Measurements from ENCODE around the gene YY1.
"Not testable (repeated sequence)": the region's sequence is repeated elsewhere in the genome, so short reads cannot be mapped to it uniquely, and the experiment has no call there.

Gene YY1

DNA sequence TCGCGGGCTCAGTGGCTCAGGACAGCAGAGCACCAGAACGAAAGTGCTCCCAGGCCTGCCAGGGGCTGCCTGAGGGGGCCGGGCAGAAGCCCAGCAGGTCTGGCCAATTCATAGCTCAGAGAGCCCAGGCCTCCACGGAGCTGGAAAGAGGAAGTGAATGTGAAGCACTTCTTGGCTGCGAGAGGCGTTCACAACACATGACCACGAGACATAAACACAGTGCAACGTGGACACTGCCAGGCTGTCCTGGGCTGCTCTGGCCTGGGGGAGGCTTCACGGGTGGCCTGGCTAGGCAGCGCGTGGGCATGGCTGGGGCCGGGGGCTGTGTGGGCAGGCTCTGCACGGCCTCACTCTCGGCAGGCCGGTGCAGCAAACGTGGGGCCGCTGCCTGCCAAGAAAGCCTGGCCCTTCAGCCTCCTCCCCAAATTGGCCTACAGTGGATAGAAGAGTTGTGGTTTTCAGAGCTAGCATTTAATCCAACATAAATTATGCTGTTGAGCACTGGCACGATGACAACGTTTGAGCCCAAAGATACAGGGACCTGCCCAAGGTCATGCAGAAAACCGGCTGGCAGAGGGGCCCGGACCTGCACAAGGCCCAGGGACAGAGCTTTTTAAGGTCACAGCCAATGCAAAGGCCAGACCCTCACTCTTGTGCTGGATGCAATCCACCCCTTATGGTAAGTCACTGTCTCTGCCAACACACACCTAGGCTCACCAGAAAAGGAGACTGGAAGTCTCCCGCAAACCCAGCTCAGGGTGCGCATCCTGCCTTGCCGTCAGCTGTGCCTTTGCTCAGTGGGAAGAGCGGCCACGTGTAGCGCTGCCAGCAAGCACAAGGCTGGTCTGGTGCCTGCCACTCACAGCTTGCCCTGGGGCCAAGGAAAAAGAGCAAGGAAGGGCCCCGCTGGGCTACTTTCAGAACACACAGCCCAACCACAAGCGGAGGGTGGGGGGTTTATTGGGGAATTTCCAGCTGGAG lies 58.7 kb downstream of the YY1 start:
- no peak for DNase-seq (ENCODE audit: low spot score)

DNA sequence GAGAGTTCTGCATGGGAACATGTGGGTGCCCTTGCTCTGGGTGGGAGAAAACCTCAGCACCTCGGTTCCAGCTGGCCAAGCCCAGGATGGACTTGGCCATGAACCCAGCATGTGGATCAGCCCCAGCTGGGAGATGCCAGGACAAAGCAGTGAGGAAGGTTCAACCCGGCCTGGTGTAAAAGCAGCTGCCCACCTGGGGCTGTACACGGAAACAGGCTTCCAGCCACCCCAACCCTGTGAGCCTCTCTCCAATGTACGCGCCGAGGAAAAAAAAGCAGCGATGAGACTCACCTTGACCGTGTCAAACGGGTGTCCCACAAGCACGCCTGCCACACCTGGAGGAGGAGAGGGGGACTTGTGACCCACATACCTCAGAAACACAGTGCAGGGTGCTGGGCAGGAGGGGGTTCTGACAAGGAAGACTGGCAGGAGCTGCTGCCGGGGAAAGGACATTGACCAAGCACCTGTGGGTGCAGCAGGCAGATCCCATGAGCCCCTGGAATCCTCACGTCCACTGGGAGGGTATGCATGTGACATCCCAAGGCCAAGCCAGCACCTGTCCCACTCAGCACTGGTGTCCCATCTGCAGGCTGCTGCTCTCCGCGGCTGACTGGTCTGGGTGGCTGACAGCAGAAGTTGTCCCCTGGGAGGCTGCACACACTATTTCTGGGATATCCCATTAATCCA lies 59.8 kb downstream of the YY1 start:
- no peak for DNase-seq (ENCODE audit: low spot score)

GRCh38 chr14:100299238-100299560 lies 60.3 kb downstream of the YY1 start:
- DNase-seq (ENCODE audit: low spot score) = no peak

- DNase-seq (ENCODE audit: low spot score) = no peak
Measured at GRCh38 chr14:100302616-100303015, 63.7 kb downstream of the YY1 start.

DNA sequence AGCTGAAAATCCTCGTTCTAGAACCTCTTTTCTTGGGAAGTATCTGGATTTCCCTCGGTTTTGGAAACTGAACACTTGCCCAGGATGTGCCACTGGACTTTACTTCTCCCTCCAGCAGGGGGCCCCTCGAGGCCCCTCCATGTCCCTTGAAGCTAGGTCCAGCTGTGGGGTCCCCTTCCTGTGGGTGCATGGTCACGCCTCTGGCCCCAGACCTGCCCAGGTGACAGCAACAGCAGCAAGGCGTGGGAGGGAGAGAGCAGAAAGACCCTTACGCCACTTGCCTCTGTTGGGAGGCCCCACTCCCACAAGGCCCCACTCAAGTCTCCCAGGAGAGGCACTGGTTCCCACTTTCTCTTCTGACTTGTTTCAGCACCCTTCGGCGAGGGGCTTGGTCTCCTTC lies 64.2 kb downstream of the YY1 start:
- DNase-seq (ENCODE audit: low spot score) = no peak

GRCh38 chr14:100303925-100304324 lies 65.0 kb downstream of the YY1 start:
- no peak for DNase-seq (ENCODE audit: low spot score)

- peak; percentile 48 for DNase-seq (ENCODE audit: low spot score)
Measured at GRCh38 chr14:100304825-100305323, 65.9 kb downstream of the YY1 start.

DNA sequence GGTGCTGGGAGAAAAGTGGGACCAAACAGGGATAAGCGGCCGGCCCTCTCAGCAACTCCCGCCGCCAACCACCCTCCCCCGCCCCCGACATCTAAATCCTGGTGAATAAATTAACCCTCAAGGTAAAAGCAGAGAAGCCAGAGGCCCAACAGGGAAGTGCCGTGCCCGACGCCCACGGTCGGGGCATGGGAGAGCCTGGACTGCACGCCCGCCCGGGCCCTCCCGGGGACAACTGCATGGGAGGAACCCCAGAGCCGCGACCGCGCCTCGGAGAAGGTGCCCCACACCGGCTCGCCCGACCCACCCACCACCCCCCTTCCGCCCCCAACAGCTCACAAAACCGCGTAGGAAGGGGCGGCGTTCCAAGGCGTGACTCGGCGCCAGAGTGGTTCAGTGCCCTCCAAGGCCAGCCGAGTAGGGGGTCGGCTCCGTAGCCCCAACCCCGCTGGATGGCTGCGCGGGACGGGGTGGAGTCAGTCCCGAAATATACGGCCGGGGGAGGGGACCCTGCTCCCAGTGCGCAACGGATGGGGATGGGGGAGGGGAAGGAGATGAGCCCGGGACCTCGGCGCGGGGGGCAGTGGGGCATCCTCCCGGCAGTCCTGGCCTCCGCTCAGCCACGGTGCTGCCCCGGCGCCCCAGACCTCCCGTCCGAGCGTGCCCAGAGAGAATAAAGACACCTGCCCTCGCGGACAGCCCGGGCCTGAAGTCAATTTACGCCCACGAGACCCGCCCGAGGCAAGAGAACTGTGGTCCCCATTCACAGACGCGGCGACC lies 66.6 kb downstream of the YY1 start:
- peak; percentile 38 for DNase-seq (ENCODE audit: low spot score)

DNA sequence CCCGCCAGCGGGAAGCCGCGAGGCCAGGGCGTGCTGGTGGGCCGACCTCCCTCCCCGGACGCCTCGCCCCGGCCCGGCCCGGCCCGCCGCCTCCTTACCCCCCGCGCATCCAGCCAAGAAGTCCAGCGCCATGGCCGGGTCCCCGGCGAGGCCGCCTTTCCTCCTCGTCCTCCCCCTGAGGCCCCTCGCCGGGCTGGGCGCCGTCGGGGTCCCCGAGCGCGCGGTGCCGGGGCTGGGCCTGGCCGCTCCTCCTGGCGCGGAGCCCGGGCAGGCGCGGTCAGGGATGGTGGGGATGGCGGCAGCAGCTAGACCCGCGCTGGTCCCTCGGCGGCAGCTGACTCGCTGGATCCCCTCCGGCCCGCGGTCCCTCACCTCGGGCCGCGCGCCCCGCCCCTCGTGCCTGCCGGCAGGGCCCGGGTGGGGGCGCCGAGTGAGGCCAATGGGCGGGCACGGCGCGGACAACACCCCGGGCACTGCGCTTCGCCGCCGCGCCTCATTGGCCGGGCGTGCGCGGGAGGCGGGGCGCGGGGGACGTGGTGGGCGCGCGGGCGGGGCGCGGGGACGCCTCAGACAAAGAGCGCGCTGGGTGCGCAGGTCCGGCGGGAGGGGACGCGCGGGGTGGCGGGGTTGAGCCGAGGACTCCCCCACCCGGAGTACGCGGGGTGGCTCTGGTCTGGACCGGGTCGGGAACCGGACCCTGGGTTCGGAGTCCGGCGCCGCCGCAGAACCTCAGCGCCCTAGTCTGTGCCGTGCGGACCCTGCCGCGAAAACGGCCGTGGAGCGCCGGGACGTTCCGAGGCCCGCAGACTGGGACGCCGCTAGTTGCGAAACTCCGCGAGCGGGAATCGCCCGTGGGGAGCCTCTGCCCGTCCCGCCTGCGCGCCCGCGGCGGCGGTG lies 67.4 kb downstream of the YY1 start, which contains the start of gene SLC25A29:
Gene SLC25A29 (minus strand): TSS at position 344 of the 897 bp plus-strand sequence. CDS start 212 bp downstream, at position 132.
- peak; percentile 90 for DNase-seq (ENCODE audit: low spot score)

DNA sequence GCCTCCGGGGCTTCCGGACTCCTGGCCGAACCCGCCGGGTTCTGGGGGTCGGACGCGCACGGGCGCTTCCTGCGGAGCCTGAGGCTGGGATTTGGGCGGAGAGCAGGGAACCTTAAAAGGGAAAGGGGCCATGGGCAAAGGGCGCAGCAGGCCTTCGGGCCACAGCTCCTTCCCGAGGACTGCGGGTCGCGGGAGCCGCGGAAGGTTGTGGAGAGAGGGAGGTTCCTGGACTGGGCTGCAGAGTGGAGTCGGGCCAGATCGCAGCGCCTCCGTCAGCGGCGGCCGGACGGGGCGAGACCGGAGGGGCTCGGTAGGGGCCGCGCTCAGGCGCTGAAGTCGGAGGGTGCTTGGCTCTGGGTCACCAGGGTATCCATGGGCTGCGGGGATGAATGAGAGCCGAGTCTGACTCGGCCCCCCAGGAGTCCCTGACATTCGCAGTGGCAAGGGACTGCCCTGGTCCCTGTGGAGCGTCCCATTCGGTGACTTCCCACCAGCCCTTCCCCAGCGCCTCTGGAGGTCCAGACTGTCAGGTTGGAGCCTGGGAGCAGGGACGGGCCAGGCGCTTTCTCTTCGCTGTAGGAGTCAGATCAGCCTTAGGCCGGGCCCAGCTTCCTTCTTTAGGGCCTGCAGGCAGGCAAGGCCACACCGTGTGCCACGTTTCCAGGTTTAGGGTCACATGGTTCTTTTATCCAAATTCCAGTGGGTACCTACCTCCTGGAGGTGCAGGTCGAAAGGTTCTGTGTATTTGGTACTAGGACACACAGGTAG lies 68.2 kb downstream of the YY1 start:
- peak; percentile 30 for DNase-seq (ENCODE audit: low spot score)

DNA sequence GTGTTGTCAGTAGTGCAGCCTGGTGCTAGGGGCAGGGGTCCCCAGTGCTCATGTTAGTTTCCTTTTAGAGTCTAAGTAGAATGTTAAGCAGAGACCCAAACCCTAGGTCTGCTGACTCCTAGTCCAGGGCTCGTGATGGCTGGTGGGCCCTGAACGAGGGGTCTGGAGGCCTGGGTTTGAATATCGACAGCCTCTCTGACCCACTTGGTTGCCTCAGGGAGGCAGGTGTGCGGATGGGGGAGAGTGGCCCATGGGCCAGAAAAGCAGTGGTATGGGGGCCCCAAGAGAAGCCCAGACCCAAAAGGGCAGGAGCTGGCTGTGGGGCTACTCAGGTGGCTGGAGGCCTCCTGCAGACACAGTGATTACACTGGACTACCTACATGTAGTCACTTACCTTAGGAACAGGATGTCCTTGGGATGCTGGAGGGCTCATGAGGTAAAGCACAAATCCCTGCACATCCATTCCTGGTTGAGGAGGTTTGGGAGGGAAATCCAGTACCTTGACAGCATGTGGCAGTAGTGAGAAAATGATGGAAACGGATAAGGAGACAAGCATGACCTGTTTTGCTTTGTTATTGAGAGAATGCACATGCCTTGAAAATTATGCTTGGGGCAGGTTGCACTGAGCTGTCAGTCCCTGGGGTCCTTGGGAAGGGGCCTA lies 69.0 kb downstream of the YY1 start:
- peak; percentile 32 for DNase-seq (ENCODE audit: low spot score)

DNA sequence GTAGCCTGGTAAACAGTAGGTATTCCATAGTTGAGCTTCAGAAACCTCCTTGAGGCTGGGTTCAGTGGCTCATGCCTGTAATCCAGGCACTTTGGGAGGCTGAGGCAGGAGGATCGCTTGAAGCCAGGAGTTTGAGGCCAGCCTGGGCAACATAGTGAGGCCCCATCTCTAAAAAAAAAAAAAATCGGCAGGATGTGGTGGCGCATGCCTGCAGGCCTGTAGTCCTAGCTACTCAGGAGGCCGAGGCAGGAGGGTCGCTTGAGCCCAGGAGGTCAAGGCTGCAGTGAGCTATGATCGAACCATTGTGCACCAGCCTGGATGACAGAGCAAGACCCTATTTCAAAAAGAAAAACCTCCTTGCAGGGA lies 69.5 kb downstream of the YY1 start:
- DNase-seq (ENCODE audit: low spot score) = not testable (repeated sequence)

- DNase-seq (ENCODE audit: low spot score) = no peak
Measured at GRCh38 chr14:100309028-100309737, 70.2 kb downstream of the YY1 start.

GRCh38 chr14:100312110-100312876 lies 73.3 kb downstream of the YY1 start:
- DNase-seq (ENCODE audit: low spot score) = not testable (repeated sequence)

GRCh38 chr14:100312877-100313400 lies 74.0 kb downstream of the YY1 start:
- no peak for DNase-seq (ENCODE audit: low spot score)

DNA sequence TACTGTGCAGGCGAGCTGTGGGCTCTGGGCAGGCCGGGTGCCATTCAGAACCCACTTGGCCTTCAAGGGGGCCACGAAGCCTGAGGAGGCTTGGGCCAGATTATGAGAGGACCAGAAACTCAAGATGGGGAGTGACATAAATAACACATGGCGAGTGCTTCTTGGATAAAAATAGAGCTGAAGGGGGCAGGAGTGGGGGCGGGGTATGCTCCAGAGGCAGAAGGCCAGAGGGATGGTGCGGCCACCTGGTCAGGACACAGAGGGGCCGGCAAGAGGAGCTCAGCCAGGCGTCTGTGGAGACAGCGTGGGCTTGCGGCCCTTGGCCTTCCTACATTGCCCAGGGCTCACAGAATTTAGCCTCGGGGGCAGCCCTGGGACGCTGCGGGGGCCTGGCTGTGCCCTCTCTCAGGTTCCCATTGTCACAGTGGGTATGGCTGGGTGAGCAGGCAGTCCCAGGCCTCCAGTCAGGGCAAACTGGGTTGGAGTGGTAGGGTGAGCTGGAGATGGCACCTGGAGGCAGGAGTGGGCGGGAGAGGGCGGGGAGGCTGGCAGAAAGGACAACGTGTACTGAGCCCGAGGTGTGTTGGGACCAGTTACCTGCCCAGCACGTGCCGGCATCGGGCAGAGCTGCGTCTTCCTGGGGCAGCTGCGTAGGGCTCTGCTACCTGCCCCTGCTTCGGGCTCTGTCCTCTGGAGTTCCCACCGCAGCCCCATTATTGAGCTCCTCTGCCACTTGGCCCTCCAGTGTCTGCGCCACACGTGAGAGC lies 74.7 kb downstream of the YY1 start:
- no peak for DNase-seq (ENCODE audit: low spot score)

- DNase-seq (ENCODE audit: low spot score) = no peak
Measured at GRCh38 chr14:100314724-100315123, 75.8 kb downstream of the YY1 start.
